ENCODE data around the gene RAB27A. TPM values are rescaled to one million over a fixed set of nuclear protein-coding genes. Genes with fewer than 3 reads are reported as not detected.
A peak's percentile ranks its signal among the peaks of the same experiment; 100 is the strongest.

The RAB27A gene
- total and polyA plus RNA-seq, 2 of the 13 experiments (the other 11 are each of a cell fraction or from before 2014, with no cell fraction given), result 3.4 to 8.1 TPM

DNA sequence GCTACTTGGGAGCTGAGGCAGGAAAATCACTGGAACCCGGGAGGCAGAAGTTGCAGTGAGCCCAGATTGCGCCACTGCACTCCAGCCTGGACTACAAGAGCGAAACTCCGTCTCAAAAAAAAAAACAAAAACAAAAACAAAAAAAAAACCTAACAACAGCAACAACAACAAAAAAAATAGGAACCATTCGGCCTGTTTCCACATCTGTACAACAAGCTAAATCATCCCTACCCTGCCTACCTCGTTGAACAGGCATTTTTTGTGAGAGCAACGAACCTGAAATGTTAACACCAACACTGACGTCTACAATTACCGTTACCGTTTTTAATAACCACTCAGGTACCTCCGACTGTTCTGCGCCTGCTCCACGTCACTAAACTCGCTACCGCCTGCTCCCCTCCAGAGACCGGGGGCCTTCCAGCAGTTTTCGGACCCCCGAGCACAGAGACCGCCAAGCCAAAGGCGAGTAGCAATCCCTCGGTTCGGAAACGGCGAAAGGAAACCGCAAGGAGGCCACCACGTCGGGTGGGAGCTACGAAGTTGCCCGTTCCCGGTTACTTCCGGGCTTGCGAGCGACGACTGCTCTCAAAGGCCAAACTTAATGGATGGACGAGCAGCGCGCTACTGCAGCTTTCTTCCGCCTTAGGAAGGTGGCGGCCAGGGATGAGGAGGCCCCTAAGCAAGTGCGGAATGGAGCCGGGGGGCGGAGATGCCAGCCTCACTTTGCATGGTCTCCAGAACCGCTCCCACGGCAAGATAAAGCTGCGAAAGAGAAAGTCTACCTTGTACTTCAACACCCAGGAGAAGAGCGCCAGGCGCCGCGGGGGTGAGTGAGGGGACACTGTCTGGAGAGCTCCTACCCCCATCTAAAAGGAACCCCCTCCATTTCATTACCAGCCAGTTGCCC is 29.2 kb upstream of the RAB27A start, which contains the start of the genes PIGB and PIGBOS1 (continued):
- TF ChIP-seq, protein P1, sequence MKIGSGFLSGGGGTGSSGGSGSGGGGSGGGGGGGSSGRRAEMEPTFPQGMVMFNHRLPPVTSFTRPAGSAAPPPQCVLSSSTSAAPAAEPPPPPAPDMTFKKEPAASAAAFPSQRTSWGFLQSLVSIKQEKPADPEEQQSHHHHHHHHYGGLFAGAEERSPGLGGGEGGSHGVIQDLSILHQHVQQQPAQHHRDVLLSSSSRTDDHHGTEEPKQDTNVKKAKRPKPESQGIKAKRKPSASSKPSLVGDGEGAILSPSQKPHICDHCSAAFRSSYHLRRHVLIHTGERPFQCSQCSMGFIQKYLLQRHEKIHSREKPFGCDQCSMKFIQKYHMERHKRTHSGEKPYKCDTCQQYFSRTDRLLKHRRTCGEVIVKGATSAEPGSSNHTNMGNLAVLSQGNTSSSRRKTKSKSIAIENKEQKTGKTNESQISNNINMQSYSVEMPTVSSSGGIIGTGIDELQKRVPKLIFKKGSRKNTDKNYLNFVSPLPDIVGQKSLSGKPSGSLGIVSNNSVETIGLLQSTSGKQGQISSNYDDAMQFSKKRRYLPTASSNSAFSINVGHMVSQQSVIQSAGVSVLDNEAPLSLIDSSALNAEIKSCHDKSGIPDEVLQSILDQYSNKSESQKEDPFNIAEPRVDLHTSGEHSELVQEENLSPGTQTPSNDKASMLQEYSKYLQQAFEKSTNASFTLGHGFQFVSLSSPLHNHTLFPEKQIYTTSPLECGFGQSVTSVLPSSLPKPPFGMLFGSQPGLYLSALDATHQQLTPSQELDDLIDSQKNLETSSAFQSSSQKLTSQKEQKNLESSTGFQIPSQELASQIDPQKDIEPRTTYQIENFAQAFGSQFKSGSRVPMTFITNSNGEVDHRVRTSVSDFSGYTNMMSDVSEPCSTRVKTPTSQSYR (CRISPR knock-in tag; IDR thresholded peaks at IDR 0.05; ENCODE audit: borderline replicate concordance), result no peak
- TF ChIP-seq PPARG (CRISPR knock-in tag; conservative IDR thresholded peaks at IDR 0.05), result 0 out of 2 replicates have a peak, but pooled peaks have one; percentile 25
- TF ChIP-seq, protein P2, sequence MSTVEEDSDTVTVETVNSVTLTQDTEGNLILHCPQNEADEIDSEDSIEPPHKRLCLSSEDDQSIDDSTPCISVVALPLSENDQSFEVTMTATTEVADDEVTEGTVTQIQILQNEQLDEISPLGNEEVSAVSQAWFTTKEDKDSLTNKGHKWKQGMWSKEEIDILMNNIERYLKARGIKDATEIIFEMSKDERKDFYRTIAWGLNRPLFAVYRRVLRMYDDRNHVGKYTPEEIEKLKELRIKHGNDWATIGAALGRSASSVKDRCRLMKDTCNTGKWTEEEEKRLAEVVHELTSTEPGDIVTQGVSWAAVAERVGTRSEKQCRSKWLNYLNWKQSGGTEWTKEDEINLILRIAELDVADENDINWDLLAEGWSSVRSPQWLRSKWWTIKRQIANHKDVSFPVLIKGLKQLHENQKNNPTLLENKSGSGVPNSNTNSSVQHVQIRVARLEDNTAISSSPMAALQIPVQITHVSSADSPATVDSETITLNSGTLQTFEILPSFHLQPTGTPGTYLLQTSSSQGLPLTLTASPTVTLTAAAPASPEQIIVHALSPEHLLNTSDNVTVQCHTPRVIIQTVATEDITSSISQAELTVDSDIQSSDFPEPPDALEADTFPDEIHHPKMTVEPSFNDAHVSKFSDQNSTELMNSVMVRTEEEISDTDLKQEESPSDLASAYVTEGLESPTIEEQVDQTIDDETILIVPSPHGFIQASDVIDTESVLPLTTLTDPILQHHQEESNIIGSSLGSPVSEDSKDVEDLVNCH (CRISPR knock-in tag; IDR thresholded peaks at IDR 0.05), result 0 out of 2 replicates have a peak, but pooled peaks have one; percentile 66
- no peak for TF ChIP-seq SOX13 (IDR thresholded peaks at IDR 0.05)
- TF ChIP-seq SOX13 (CRISPR knock-in tag; conservative IDR thresholded peaks at IDR 0.05 in 1 of 2, IDR thresholded peaks at IDR 0.05 in 1 of 2), result 0 out of 4 replicates have a peak, but pooled peaks of 1 of the 2 experiments have one; percentile 28
- TF ChIP-seq ZNF792 (CRISPR knock-in tag; IDR thresholded peaks at IDR 0.05), result peak; percentile 85; the same call in 1 of the 2 replicates
- TF ChIP-seq, protein P3, sequence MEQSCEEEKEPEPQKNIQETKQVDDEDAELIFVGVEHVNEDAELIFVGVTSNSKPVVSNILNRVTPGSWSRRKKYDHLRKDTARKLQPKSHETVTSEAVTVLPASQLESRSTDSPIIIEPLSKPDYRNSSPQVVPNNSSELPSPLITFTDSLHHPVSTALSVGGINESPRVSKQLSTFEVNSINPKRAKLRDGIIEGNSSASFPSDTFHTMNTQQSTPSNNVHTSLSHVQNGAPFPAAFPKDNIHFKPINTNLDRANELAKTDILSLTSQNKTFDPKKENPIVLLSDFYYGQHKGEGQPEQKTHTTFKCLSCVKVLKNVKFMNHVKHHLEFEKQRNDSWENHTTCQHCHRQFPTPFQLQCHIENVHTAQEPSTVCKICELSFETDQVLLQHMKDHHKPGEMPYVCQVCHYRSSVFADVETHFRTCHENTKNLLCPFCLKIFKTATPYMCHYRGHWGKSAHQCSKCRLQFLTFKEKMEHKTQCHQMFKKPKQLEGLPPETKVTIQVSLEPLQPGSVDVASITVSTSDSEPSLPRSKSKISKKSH (CRISPR knock-in tag; IDR thresholded peaks at IDR 0.05; ENCODE audit: borderline replicate concordance), result peak; percentile 95
- peak; percentile 33 for TF ChIP-seq HNRNPH1 (optimal IDR thresholded peaks at IDR 0.05; ENCODE audit: low read depth, low read length)
- no peak; the same call in 1 of the 2 replicates for TF ChIP-seq HMG20A (CRISPR knock-in tag; IDR thresholded peaks at IDR 0.05; ENCODE audit: borderline replicate concordance)
- peak; percentile 30; the same call in 1 of the 2 replicates for TF ChIP-seq RAD21 (CRISPR knock-in tag; IDR thresholded peaks at IDR 0.05)
- TF ChIP-seq ZSCAN20 (CRISPR knock-in tag; IDR thresholded peaks at IDR 0.05; ENCODE audit: borderline replicate concordance), result no peak
- peak; percentile 96 for TF ChIP-seq ZMYM4 (CRISPR knock-in tag; IDR thresholded peaks at IDR 0.05)
- TF ChIP-seq REPIN1 (CRISPR knock-in tag; IDR thresholded peaks at IDR 0.05; ENCODE audit: borderline replicate concordance, low read depth), result peak; percentile 76; the same call in 1 of the 2 replicates
- peak; percentile 79; the same call in 1 of the 2 replicates for TF ChIP-seq ZSCAN31 (CRISPR knock-in tag; IDR thresholded peaks at IDR 0.05; ENCODE audit: low read depth)
- no peak for TF ChIP-seq ZNF749 (CRISPR knock-in tag; IDR thresholded peaks at IDR 0.05; ENCODE audit: borderline replicate concordance)
- 0 out of 2 replicates have a peak, but pooled peaks have one; percentile 18 for TF ChIP-seq GZF1 (CRISPR knock-in tag; IDR thresholded peaks at IDR 0.05)
- TF ChIP-seq DMAP1 (CRISPR knock-in tag; IDR thresholded peaks at IDR 0.05), result peak; percentile 85; the same call in 1 of the 2 replicates
- TF ChIP-seq PHF20 (CRISPR knock-in tag; IDR thresholded peaks at IDR 0.05), result peak; percentile 96
- TF ChIP-seq ZNF232 (CRISPR knock-in tag; IDR thresholded peaks at IDR 0.05; ENCODE audit: borderline replicate concordance), result peak; percentile 46; the same call in 1 of the 2 replicates
- peak; percentile 13 for TF ChIP-seq SKI (IDR thresholded peaks at IDR 0.05; ENCODE audit: partially characterized antibody)
- TF ChIP-seq CENPX (CRISPR knock-in tag; IDR thresholded peaks at IDR 0.05), result no peak
